IPS-NIHi7 (cell line): ENCODE results near the gene DEK.
A peak's percentile ranks its signal among the peaks of the same experiment; 100 is the strongest.
"Not testable (repeated sequence)": the region's sequence is repeated elsewhere in the genome, so short reads cannot be mapped to it uniquely, and the experiment has no call there.

Source experiments
- DNase-seq: peaks from one replicate; pipeline ENCODE4 v3.0.0; 2012; ENCODE audit warnings: mixed read lengths; ENCODE audit errors: extremely low spot score

DEK gene

DNA sequence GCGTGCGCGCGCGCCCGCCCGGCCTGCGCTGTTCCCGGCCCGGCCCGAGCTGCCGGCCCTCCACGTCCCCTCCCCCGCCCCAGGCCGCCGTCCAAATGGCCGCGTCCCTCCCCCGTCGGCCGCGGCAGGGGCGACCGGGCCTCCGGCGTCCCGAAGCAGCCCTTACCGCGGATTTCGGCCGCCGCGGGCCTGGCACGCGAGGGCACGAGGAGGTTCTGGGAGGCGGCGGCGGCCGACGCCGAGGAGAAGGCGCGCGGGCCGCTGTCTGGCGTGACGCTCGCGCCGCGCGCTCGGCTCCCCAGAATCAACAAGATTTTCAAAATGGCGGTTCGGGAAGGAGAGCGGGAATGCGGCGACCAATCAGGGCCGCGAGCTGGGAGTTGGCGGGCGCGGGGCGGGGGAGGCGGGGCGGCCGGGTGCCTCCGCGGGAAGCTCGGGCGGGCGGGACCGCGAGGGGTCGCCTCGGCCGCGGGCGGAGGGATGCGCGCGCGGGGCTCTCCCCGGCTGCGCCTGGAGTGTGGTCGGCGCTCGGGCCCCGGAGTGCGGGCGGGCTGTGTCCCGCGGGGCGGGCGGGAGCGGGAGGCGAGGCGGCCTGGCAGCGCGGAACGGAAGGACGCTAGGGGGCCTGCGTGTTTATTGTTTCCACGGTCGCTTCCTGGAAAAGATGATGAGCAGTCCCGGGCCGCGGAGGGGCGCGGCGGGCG is at the start of gene DEK:
Gene DEK (minus strand): TSS at position 312 of the 704 bp plus-strand sequence. CDS start 543 bp downstream, outside the sequence.
- peak; percentile 93 for DNase-seq

- DNase-seq: no peak
Observed at GRCh38 chr6:18312368-18312767, 48.0 kb upstream of the DEK start.

GRCh38 chr6:18310010-18310409 is 45.7 kb upstream of the DEK start:
- not testable (repeated sequence) for DNase-seq

DNA sequence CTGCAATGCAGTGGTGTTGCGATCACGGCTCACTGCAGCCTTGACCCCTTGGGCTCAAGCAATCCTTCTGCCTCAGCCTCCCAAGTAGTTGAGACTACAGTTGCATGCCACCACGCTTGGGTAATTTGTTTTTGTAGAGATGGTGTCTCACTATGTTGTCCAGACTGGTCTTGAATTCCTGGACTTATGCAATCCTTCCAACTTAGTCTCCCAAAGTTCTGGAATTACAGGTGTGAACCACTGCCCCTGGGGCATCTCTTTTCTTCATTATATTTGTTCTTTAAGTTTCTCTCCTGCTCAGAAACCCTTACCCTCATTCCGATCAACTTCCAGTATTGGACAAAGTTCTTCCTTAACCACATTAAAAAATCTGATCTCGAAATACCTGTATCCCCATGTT is 44.7 kb upstream of the DEK start:
- DNase-seq: no peak

- DNase-seq: no peak
Observed at GRCh38 chr6:18308070-18308735, 43.9 kb upstream of the DEK start.

- no peak for DNase-seq
Observed at GRCh38 chr6:18306977-18307376, 42.6 kb upstream of the DEK start.

DNA sequence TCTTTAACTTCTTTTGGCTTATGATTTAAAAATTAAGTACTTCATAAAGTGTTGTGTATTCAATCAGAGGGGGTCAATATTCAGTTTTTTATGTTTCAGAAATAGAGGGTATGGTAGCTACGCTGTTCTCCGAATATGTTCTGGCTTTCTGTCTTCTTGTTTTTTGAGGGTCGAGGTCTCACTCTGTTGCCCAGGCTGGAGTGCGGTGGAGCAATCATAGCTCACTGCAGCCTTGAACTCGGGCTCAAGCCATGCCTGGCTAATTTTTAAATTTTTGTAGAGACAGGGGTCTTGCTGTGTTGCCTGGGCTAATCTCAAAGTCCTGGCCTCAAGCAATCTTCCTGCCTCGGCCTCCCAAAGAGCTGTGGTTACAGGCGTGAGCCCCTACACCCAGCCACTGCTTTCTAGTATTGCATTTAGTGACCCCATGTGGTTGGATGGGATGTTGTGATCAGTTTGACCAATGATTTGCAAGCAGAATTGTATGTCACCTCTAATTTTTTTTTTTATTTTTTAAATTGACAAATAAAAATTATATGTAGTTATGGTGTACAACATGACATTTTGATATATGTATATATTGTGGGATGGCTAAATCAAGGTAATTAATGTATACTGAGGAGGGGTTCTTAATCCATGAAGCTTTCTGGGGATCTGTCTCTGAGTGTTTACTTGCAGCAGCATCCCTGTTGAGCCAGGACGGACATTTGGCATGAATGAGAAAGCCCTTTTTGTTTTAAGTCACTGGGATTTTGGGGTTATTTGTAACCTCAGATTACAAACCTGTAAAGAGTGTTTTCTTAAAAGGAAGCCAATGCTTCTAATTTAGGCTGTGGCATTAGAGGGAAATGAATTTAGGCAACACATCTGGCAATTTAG is 38.5 kb upstream of the DEK start:
- no peak for DNase-seq

GRCh38 chr6:18293076-18293904 is 29.0 kb upstream of the DEK start:
- no peak for DNase-seq

GRCh38 chr6:18289283-18289682 is 25.0 kb upstream of the DEK start:
- no peak for DNase-seq

GRCh38 chr6:18284261-18284660 is 19.9 kb upstream of the DEK start:
- DNase-seq: no peak

DNA sequence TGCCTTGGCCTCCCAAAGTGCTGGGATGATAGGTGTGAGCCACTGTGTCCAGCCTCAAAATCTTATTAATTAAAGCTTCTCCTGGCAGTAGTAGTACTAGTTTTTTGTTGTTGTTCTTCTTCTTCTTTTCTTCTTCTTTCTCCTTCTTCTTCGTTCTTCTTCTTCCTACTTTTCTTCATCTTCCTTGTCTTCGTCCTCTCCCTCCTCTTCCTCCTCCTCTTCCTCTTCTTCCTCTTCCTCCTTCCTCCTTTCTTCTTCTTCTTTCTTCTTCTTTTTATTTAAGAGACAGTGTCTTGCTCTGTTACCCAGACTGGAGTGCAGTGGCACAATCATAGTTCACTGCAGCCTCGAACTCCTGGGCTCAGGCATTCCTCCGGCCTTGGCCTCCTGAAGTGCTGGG is 17.2 kb upstream of the DEK start:
- no peak for DNase-seq

- no peak for DNase-seq
Observed at GRCh38 chr6:18280084-18280483, 15.8 kb upstream of the DEK start.

GRCh38 chr6:18279422-18279821 is 15.1 kb upstream of the DEK start:
- no peak for DNase-seq

DNA sequence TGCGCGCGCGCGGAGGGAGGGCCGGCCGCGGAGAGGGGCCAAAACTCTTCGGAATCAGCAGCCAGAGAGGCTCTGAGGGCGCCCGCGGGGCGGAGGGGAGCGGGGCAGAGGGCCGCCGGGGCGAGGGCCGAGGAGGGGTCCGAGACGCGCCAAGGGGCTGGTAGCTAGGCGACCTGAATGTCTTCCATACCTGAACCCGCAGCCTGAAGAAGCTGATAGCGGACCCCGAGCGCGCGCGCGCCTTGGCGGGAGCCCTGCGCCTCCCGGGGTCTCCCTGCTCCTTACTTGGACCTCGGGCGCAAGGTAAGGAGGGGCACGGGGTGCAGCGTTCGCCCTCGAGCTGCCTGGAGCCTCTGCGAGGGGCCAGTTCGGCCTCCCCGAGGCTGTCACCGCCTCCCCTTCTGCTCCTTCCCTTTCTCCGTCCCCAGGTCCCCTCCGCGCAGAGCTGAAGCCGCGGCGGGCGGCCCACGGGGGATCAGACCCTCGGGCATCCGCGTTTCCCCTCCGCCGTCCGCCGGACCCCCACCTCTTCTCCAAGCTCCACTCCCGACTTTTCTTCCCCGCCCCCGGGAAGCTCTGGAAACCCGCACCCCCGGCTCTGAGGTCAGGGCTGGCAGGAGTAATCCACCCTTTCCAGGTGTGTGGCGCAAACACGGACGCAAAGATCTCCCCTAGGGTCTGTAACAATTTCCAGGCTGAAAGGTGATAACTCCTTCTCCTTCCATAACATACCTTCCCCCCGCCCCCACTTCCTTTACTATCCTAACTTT is 13.1 kb upstream of the DEK start:
- DNase-seq: peak; percentile 41

DNA sequence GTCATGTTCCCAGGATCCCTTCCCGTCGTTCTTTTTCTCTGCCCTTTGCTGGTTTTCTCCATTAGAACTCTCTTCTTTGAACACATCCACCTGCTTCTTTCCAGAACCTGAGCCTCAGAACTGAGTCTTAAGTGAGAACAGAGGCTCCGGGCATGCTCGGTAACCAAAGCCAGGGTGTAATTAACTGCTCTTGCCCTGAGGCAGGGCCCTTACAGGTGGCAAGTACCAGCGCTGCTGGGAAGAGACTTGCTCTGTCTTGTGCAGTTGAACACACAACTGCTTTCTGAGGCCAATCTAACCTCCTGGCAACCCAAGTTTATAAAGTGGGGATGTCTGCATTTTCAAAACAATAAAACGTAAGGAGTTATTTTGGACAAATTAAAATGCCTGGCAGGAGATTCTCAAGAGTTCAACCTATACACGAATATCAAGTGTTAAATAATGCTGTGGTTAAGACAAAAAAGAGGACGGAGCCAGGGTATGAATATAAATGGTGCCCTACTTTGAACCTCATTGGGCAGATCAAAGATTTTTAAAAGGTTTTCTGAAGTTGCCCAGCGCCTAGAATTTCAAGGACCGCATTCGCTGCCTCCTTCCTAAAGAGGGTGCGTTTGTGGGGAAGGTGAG is 12.4 kb upstream of the DEK start:
- no peak for DNase-seq

DNA sequence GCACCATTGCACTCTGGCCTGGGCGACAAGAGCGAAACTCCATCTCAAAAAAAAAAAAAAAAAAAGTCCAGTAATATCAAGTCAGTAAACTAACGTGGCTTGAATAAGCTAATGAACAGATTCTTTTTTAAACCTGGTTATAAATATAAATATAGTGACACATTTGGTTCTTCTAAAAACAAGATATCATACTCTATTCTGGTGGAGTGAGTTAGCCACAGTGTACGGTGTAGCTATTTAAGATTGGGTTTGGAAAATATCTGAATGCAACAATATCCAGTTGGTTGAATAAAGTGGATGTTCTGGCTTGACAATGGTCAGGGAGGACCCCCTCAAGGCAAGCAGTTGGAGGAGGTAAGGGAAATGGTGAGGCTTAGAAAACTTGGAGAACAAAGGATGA is 5.9 kb upstream of the DEK start:
- DNase-seq: no peak

DNA sequence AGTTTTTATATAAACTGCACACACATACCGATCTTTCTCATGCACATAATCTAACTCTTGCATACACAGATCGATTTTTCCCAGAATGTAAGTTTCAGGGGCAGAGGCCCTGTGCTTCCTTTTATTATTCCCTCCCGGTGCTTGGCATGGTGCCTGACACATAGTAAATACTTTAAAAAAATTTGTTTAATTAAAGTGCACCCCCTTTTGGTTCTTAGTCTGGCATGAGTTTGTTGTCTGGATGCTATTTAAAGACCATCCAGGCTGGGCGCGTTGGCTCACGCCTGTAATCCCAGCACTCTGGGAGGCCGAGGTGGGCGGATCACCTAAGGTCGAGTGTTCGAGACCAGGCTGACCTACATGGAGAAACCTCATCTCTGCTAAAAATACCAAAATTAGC is 5.4 kb upstream of the DEK start:
- no peak for DNase-seq

- DNase-seq: no peak
Observed at GRCh38 chr6:18269253-18269652, 4.9 kb upstream of the DEK start.

- no peak for DNase-seq
Observed at GRCh38 chr6:18268066-18268465, 3.7 kb upstream of the DEK start.

- DNase-seq: no peak
Observed at GRCh38 chr6:18266523-18266912, 2.2 kb upstream of the DEK start.
